Liver (tissue), 3 donors: ENCODE results near the gene BAK1.

Source experiments
- ATF3 ChIP-seq: IDR thresholded peaks from 2 replicates; pipeline ENCODE4 v1.6.1; 2016; ENCODE audit warnings: antibody characterized with exemption
- CTCF ChIP-seq: fragments of 150-350 bp; IDR thresholded peaks from 2 replicates; pipeline ENCODE4 v1.5.1; 2017; ENCODE audit warnings: improper control_type of control experiment, low read depth, low read length; ENCODE audit not compliant: missing input control
- EGR1 ChIP-seq, 2 donors: IDR thresholded peaks; 2 replicates each; pipeline ENCODE4 v1.6.1; 2016 to 2018; ENCODE audit warnings: antibody characterized with exemption in 2 of 2, low read depth in 2 of 2
- FOXA1 ChIP-seq: IDR thresholded peaks from 2 replicates; pipeline ENCODE4 v1.6.1; 2016; ENCODE audit warnings: antibody characterized with exemption
- GABPA ChIP-seq, 2 donors: IDR thresholded peaks in 1 of 2; conservative IDR thresholded peaks in 1 of 2; 2 replicates each; pipeline ENCODE4 v1.6.1; 2016; ENCODE audit warnings: antibody characterized with exemption in 2 of 2, mild to moderate bottlenecking in 1 of 2, moderate library complexity in 1 of 2
- MAX ChIP-seq: IDR thresholded peaks from 2 replicates; pipeline ENCODE4 v1.6.1; 2016; ENCODE audit warnings: antibody characterized with exemption
- NR2F2 ChIP-seq: IDR thresholded peaks from 2 replicates; pipeline ENCODE4 v1.6.1; 2016; ENCODE audit warnings: antibody characterized with exemption
- REST ChIP-seq: IDR thresholded peaks from 2 replicates; pipeline ENCODE4 v1.6.1; 2016; ENCODE audit warnings: antibody characterized with exemption, mild to moderate bottlenecking
- TAF1 ChIP-seq: conservative IDR thresholded peaks from 2 replicates; pipeline ENCODE4 v1.6.1; 2016; ENCODE audit warnings: antibody characterized with exemption, mild to moderate bottlenecking
- YY1 ChIP-seq: IDR thresholded peaks from 2 replicates; pipeline ENCODE4 v1.6.1; 2016; ENCODE audit warnings: antibody characterized with exemption, mild to moderate bottlenecking
- donor health status: healthy.
- donor health status: healthy.

GRCh38 chr6:33570806-33571636, 9.1 kb downstream of the BAK1 start:
- no peak for TF ChIP-seq CTCF
- TF ChIP-seq ATF3, result no peak
- TF ChIP-seq EGR1 (IDR thresholded peaks at IDR 0.05; ENCODE audit: low read depth in 2 of 2), result no peak
- peak; percentile 51 for TF ChIP-seq TAF1
- no peak for TF ChIP-seq FOXA1
- no peak for TF ChIP-seq GABPA (IDR thresholded peaks at IDR 0.05 in 1 of 2, conservative IDR thresholded peaks at IDR 0.05 in 1 of 2)
- peak; percentile 100 for TF ChIP-seq YY1
- TF ChIP-seq MAX, result peak; percentile 84
- TF ChIP-seq NR2F2, result peak; percentile 43
- TF ChIP-seq REST, result no peak
